SH-SY5Y (cell line): ENCODE measurements around the gene JCAD.

Experiments used
- GATA2 ChIP-seq: IDR thresholded peaks from 2 replicates; pipeline ENCODE4 v1.6.1; 2011; ENCODE audit warnings: mild to moderate bottlenecking, low read depth, low read length
- GATA3 ChIP-seq: IDR thresholded peaks from 2 replicates; pipeline ENCODE4 v1.6.1; 2011; ENCODE audit warnings: low read depth, mild to moderate bottlenecking, low read length, moderate library complexity

GRCh38 chr10:29969255-29970011 lies 90.0 kb downstream of the JCAD start:
- TF ChIP-seq GATA2 (no peak; the same call in 1 of the 2 replicates), GATA3 (no peak)
